Transverse colon (tissue), 3 donors: ENCODE results near the gene CAPSL.

Experiments
- POLR2A ChIP-seq: fragments of 450-650 bp; IDR thresholded peaks from one replicate; pipeline ENCODE4 v1.6.1; 2016; ENCODE audit warnings: antibody characterized with exemption, mild to moderate bottlenecking, moderate library complexity
- TF ChIP-seq, protein P1 (sequence below), 5 experiments: fragments of 200-600 bp in 3 of 5; fragments of 450-650 bp in 2 of 5; sonication (generic) in 3 of 5; IDR thresholded peaks; 1 replicate in 2 of 5; 2 replicates in 3 of 5; pipeline ENCODE4 v1.5.1; 2016 to 2017; ENCODE audit warnings: antibody characterized with exemption in 5 of 5, inconsistent platforms in 3 of 5, mild to moderate bottlenecking in 2 of 5, moderate library complexity in 1 of 5

- TF ChIP-seq, protein P1, sequence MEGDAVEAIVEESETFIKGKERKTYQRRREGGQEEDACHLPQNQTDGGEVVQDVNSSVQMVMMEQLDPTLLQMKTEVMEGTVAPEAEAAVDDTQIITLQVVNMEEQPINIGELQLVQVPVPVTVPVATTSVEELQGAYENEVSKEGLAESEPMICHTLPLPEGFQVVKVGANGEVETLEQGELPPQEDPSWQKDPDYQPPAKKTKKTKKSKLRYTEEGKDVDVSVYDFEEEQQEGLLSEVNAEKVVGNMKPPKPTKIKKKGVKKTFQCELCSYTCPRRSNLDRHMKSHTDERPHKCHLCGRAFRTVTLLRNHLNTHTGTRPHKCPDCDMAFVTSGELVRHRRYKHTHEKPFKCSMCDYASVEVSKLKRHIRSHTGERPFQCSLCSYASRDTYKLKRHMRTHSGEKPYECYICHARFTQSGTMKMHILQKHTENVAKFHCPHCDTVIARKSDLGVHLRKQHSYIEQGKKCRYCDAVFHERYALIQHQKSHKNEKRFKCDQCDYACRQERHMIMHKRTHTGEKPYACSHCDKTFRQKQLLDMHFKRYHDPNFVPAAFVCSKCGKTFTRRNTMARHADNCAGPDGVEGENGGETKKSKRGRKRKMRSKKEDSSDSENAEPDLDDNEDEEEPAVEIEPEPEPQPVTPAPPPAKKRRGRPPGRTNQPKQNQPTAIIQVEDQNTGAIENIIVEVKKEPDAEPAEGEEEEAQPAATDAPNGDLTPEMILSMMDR (IDR thresholded peaks at IDR 0.05), result no peak
- TF ChIP-seq POLR2A, result no peak
Measured at GRCh38 chr5:35884191-35884769, 54.1 kb downstream of the CAPSL start.
